K562 (cell line): ENCODE results near the gene LY6G6F. TPM values are rescaled to one million over a fixed set of nuclear protein-coding genes. Genes with fewer than 3 reads are reported as not detected.

Source experiments
- EHMT2 ChIP-seq: fragments of 450-650 bp; IDR thresholded peaks from 2 replicates; pipeline ENCODE4 v1.6.1; 2018; ENCODE audit warnings: antibody characterized with exemption
- ETV5 ChIP-seq: sonication (generic); formaldehyde crosslinking; IDR thresholded peaks from 2 replicates; pipeline ENCODE4 v1.4.0; 2020; ENCODE audit warnings: low read depth, mild to moderate bottlenecking, missing genetic modification reagents
- ILF3 ChIP-seq: fragments of 450-650 bp; IDR thresholded peaks from 2 replicates; pipeline ENCODE4 v1.6.1; 2018; ENCODE audit warnings: antibody characterized with exemption, mild to moderate bottlenecking, moderate library complexity, borderline replicate concordance
- NFE2 ChIP-seq: IDR thresholded peaks from 2 replicates; pipeline ENCODE4 v1.6.1; 2014; ENCODE audit warnings: antibody characterized with exemption, low read depth
- RBM14 ChIP-seq: fragments of 200-400 bp; formaldehyde crosslinking; IDR thresholded peaks from 2 replicates; pipeline ENCODE4 v1.6.1; 2018; ENCODE audit warnings: low read depth, mild to moderate bottlenecking, low read length, moderate library complexity, borderline replicate concordance; ENCODE audit not compliant: insufficient read depth
- SAFB ChIP-seq: fragments of 200-400 bp; formaldehyde crosslinking; IDR thresholded peaks from 2 replicates; pipeline ENCODE4 v1.6.1; 2017; ENCODE audit warnings: low read depth, low read length, borderline replicate concordance
- SMARCB1 ChIP-seq: IDR thresholded peaks from 2 replicates; pipeline ENCODE4 v1.6.1; 2011; ENCODE audit warnings: improper control_type of control experiment, low read depth; ENCODE audit not compliant: insufficient read length
- SP1 ChIP-seq: sonication (generic); formaldehyde crosslinking; IDR thresholded peaks from 2 replicates; pipeline ENCODE4 v1.8.1; 2022; ENCODE audit warnings: mild to moderate bottlenecking, missing genetic modification reagents
- SPI1 ChIP-seq: IDR thresholded peaks from 2 replicates; pipeline ENCODE4 v1.6.1; 2011; ENCODE audit warnings: low read depth, low read length, control low read depth, borderline replicate concordance
- SREBF2 ChIP-seq: sonication (generic); formaldehyde crosslinking; IDR thresholded peaks from 2 replicates; pipeline ENCODE4 v1.4.0; 2020; ENCODE audit warnings: mild to moderate bottlenecking, missing genetic modification reagents
- TAF7 ChIP-seq: fragments of 450-650 bp; IDR thresholded peaks from 2 replicates; pipeline ENCODE4 v1.6.1; 2016; ENCODE audit warnings: missing genetic modification characterization, missing compliant biosample characterization
- TCFL5 ChIP-seq: fragments of 250-450 bp; sonication (Bioruptor Pico); conservative IDR thresholded peaks from 2 replicates; pipeline ENCODE4 v1.6.1; 2021; ENCODE audit warnings: mild to moderate bottlenecking, moderate library complexity, matching md5 sums
- ZC3H4 ChIP-seq: sonication (generic); formaldehyde crosslinking; IDR thresholded peaks from 2 replicates; pipeline ENCODE4 v1.9.0; 2021; ENCODE audit warnings: missing genetic modification reagents, borderline replicate concordance
- ZKSCAN1 ChIP-seq: fragments of 150-350 bp; IDR thresholded peaks from 2 replicates; pipeline ENCODE4 v1.6.1; 2016; ENCODE audit warnings: low read depth, low read length
- ZNF133 ChIP-seq: fragments of 250-450 bp; sonication (Bioruptor Pico); IDR thresholded peaks from 2 replicates; pipeline ENCODE4 v1.4.0; 2020; ENCODE audit warnings: mild to moderate bottlenecking
- ZNF41 ChIP-seq: fragments of 250-450 bp; sonication (Bioruptor Pico); conservative IDR thresholded peaks from 2 replicates; pipeline ENCODE4 v1.4.0; 2020; ENCODE audit warnings: mild to moderate bottlenecking
- ZNF431 ChIP-seq: sonication (generic); formaldehyde crosslinking; IDR thresholded peaks from 2 replicates; pipeline ENCODE4 v1.8.0; 2022; ENCODE audit warnings: mild to moderate bottlenecking, missing genetic modification reagents
- ZNF699 ChIP-seq: fragments of 250-450 bp; sonication (Bioruptor Pico); IDR thresholded peaks from 2 replicates; pipeline ENCODE4 v1.8.0; 2021; ENCODE audit warnings: mild to moderate bottlenecking, moderate library complexity; ENCODE audit not compliant: insufficient replicate concordance
- ZNF707 ChIP-seq: fragments of 250-450 bp; sonication (Bioruptor Pico); conservative IDR thresholded peaks from 2 replicates; pipeline ENCODE4 v1.8.0; 2022; ENCODE audit warnings: inconsistent platforms, mild to moderate bottlenecking, moderate library complexity
- polyA plus RNA-seq, 8 experiments: library from polyadenylated mRNA; depleted of rRNA in 4 of 8; stranded (reverse) in 5 of 8; unstranded in 3 of 8; fragments of >200 nt; fragmentation: Nextera tagmentation in 2 of 8; fragmentation: Illumina TruSeq in 1 of 8; extraction: Ambion mirVana in 2 of 8; extraction: Trizol in 1 of 8; gene quantifications; 2 replicates each; pipeline versions ENCODE4 v1.2.1 to v1.2.3, GENCODE V29; 2011 to 2014; ENCODE audit warnings: inconsistent platforms in 1 of 8, missing spikeins in 1 of 8
- total RNA-seq, 7 experiments: library from RNA; depleted of rRNA in 6 of 7; stranded (reverse); fragments of >200 nt in 6 of 7; fragmentation: Illumina TruSeq in 2 of 7; extraction: Trizol in 2 of 7; gene quantifications; 2 replicates each; pipeline versions ENCODE4 v1.2.1 to v1.2.3, GENCODE V29; 2011 to 2021; ENCODE audit warnings: low replicate concordance in 1 of 7
- TF ChIP-seq, protein P1 (sequence below), 2 experiments: fragments of 450-650 bp in 1 of 2; sonication (generic) in 1 of 2; formaldehyde crosslinking in 1 of 2; IDR thresholded peaks; 2 replicates each; pipeline versions ENCODE4 v1.7.1 to v1.9.0; 2016 to 2022; ENCODE audit warnings: inconsistent platforms in 1 of 2, mild to moderate bottlenecking in 1 of 2, missing genetic modification reagents in 1 of 2
- TF ChIP-seq, protein P2 (sequence below): sonication (generic); formaldehyde crosslinking; IDR thresholded peaks from 2 replicates; pipeline ENCODE4 v1.8.1; 2023; ENCODE audit warnings: mild to moderate bottlenecking, missing genetic modification reagents, moderate library complexity

Gene LY6G6F
- total and polyA plus RNA-seq, 9 of the 15 experiments (the other 6 are each of a cell fraction or from before 2014, with no cell fraction given): 0.14 to 0.50 (median 0.28) TPM; not detected in 2

DNA sequence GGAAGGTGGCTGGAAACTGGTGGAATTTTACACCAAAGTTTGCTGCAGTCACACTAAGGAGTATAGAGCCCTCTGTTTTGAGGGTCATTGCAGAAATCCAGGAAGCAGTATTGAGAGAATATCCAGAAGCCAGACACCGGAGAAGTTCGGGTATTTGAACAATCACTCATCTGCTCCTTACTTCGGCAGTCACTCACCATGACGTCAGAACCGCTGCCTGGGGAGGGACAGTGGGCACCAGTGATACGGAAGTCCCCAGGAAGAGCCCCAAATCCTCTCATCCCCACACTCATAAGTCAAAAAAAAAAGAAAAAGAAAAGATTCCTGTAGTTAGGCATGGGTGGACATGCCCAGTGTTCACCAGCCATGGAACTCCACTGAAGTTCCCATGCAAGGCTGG is 29.8 kb upstream of the LY6G6F start (continued):
- TF ChIP-seq, protein P1, sequence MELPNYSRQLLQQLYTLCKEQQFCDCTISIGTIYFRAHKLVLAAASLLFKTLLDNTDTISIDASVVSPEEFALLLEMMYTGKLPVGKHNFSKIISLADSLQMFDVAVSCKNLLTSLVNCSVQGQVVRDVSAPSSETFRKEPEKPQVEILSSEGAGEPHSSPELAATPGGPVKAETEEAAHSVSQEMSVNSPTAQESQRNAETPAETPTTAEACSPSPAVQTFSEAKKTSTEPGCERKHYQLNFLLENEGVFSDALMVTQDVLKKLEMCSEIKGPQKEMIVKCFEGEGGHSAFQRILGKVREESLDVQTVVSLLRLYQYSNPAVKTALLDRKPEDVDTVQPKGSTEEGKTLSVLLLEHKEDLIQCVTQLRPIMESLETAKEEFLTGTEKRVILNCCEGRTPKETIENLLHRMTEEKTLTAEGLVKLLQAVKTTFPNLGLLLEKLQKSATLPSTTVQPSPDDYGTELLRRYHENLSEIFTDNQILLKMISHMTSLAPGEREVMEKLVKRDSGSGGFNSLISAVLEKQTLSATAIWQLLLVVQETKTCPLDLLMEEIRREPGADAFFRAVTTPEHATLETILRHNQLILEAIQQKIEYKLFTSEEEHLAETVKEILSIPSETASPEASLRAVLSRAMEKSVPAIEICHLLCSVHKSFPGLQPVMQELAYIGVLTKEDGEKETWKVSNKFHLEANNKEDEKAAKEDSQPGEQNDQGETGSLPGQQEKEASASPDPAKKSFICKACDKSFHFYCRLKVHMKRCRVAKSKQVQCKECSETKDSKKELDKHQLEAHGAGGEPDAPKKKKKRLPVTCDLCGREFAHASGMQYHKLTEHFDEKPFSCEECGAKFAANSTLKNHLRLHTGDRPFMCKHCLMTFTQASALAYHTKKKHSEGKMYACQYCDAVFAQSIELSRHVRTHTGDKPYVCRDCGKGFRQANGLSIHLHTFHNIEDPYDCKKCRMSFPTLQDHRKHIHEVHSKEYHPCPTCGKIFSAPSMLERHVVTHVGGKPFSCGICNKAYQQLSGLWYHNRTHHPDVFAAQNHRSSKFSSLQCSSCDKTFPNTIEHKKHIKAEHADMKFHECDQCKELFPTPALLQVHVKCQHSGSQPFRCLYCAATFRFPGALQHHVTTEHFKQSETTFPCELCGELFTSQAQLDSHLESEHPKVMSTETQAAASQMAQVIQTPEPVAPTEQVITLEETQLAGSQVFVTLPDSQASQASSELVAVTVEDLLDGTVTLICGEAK (IDR thresholded peaks at IDR 0.05): peak; percentile 50; the same call in 1 of the 2 replicates
- TF ChIP-seq, protein P1 (CRISPR knock-in tag; IDR thresholded peaks at IDR 0.05): no peak
- TF ChIP-seq RBM14: no peak
- TF ChIP-seq ZNF431: no peak
- TF ChIP-seq ZKSCAN1: no peak
- no peak for TF ChIP-seq ZC3H4 (CRISPR knock-in tag)
- no peak for TF ChIP-seq TAF7 (tag)
- TF ChIP-seq TCFL5 (CRISPR knock-in tag): no peak
- TF ChIP-seq ILF3: no peak
- peak; percentile 42; the same call in 1 of the 2 replicates for TF ChIP-seq SPI1
- no peak for TF ChIP-seq SREBF2 (CRISPR knock-in tag)
- TF ChIP-seq SP1 (CRISPR knock-in tag): no peak
- TF ChIP-seq, protein P2, sequence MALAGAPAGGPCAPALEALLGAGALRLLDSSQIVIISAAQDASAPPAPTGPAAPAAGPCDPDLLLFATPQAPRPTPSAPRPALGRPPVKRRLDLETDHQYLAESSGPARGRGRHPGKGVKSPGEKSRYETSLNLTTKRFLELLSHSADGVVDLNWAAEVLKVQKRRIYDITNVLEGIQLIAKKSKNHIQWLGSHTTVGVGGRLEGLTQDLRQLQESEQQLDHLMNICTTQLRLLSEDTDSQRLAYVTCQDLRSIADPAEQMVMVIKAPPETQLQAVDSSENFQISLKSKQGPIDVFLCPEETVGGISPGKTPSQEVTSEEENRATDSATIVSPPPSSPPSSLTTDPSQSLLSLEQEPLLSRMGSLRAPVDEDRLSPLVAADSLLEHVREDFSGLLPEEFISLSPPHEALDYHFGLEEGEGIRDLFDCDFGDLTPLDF (CRISPR knock-in tag): no peak
- TF ChIP-seq ZNF699 (CRISPR knock-in tag): no peak
- TF ChIP-seq ZNF133: no peak
- TF ChIP-seq NFE2: no peak
- no peak for TF ChIP-seq EHMT2
- TF ChIP-seq SAFB: no peak
- no peak for TF ChIP-seq ZNF707 (CRISPR knock-in tag)
- TF ChIP-seq SMARCB1: no peak
- no peak for TF ChIP-seq ZNF41 (CRISPR knock-in tag)
- no peak for TF ChIP-seq ETV5 (CRISPR knock-in tag)
